ENCODE results near the gene STX18. TPM values are rescaled to one million over a fixed set of nuclear protein-coding genes. Genes with fewer than 3 reads are reported as not detected.

The STX18 gene
- total RNA-seq, 1 experiment from 2014 or later: 18.5 TPM

DNA sequence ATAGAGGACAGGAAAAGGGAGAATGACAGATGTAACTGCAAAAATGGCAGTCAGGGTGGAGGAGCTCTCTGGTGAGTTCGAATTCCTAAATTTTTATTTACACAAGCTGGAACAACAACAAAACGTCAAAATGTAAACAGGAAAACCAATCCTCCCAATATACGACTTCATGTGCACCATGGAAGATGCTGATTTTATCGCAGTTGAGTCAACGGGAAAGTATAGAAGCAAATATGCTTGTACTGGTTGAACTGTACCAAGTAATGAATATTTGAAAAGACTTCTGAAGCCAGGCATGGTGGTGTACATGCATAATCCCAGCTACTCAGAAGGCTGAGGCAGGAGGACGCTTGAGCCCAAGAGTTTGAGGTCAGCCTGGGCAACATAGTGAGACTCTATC is 15.4 kb downstream of the STX18 start:
- no peak overlapping the region for H3K4me2 ChIP-seq (ENCODE audit: low read length)
- ChIA-PET CTCF (no interaction called here), RAD21 (ENCODE audit: low non-redundant PET in 1 of 2, low total read pairs in 2 of 2, uncharacterized antibody in 2 of 2, unreplicated experiment in 2 of 2) (no interaction called here), POLR2A (no interaction called here)
- H3K4me3 ChIP-seq (replicated peaks in 1 of 2; ENCODE audit: low read depth in 1 of 2, low read length in 2 of 2): no peak overlapping the region
- H2AFZ ChIP-seq (ENCODE audit: low read depth, low read length, poor library complexity, severe bottlenecking): no peak overlapping the region
- ATAC-seq (no peak), DNase-seq (ENCODE audit: low read depth, low spot score) (no peak)
- H3K79me2 ChIP-seq (ENCODE audit: insufficient read depth, low read length): peaks cover 61% of the 10 kb centered on the region
- no peaks in the 10 kb centered on the region for H3K4me1 ChIP-seq (ENCODE audit: control insufficient read depth in 1 of 2, insufficient read depth in 2 of 2, low read length in 2 of 2)
- no peak overlapping the region for H3K27ac ChIP-seq (ENCODE audit: low read depth, low read length)
- no peaks in the 10 kb centered on the region for H3K36me3 ChIP-seq (ENCODE audit: control insufficient read depth in 1 of 2, insufficient read depth in 2 of 2, low read length in 2 of 2)
- H3K9me3 ChIP-seq (ENCODE audit: control insufficient read depth in 1 of 2, insufficient read depth in 1 of 2, low read depth in 1 of 2, low read length in 2 of 2): no peaks in the 10 kb centered on the region
- intact Hi-C loops (cut with micrococcal nuclease): no loop called here
- no peaks in the 10 kb centered on the region; the same call in 1 of the 2 replicates for H4K20me1 ChIP-seq (ENCODE audit: insufficient read depth)
- no peaks in the 10 kb centered on the region for H3K27me3 ChIP-seq (ENCODE audit: insufficient read depth, low read length)
- no TSS peak for BruUV-seq (replicated peaks)
- H3K9ac ChIP-seq (ENCODE audit: low read length): no peak overlapping the region
- TF ChIP-seq CEBPB (IDR thresholded peaks at IDR 0.05; ENCODE audit: low read depth) (no peak), YY1 (IDR thresholded peaks at IDR 0.05; ENCODE audit: extremely low read depth, insufficient replicate concordance, low read depth, low read length) (no peak), FOSL1 (IDR thresholded peaks at IDR 0.05; ENCODE audit: low read depth) (no peak), SP1 (IDR thresholded peaks at IDR 0.05; ENCODE audit: low read depth) (no peak), SIN3A (IDR thresholded peaks at IDR 0.05; ENCODE audit: low read depth) (no peak), TCF7L2 (IDR thresholded peaks at IDR 0.05; ENCODE audit: borderline replicate concordance, extremely low read depth, insufficient read depth, insufficient read length) (no peak), ZNF274 (IDR thresholded peaks at IDR 0.05; ENCODE audit: low read depth, low read length) (no peak), EZH2phosphoT487 (IDR thresholded peaks at IDR 0.05; ENCODE audit: borderline replicate concordance) (no peak), ELF1 (IDR thresholded peaks at IDR 0.05; ENCODE audit: borderline replicate concordance, low read depth) (no peak), ZFX (IDR thresholded peaks at IDR 0.05) (no peak), SRF (IDR thresholded peaks at IDR 0.05; ENCODE audit: low read depth) (no peak), EGR1 (IDR thresholded peaks at IDR 0.05; ENCODE audit: low read depth) (no peak), JUND (IDR thresholded peaks at IDR 0.05) (no peak), POLR2A (IDR thresholded peaks at IDR 0.05; ENCODE audit: borderline replicate concordance, extremely low read depth, insufficient read depth, insufficient read length) (no peak), EZH2 (IDR thresholded peaks at IDR 0.05) (no peak), CBX3 (IDR thresholded peaks at IDR 0.05; ENCODE audit: low read depth) (no peak)
- TF ChIP-seq, protein P1, sequence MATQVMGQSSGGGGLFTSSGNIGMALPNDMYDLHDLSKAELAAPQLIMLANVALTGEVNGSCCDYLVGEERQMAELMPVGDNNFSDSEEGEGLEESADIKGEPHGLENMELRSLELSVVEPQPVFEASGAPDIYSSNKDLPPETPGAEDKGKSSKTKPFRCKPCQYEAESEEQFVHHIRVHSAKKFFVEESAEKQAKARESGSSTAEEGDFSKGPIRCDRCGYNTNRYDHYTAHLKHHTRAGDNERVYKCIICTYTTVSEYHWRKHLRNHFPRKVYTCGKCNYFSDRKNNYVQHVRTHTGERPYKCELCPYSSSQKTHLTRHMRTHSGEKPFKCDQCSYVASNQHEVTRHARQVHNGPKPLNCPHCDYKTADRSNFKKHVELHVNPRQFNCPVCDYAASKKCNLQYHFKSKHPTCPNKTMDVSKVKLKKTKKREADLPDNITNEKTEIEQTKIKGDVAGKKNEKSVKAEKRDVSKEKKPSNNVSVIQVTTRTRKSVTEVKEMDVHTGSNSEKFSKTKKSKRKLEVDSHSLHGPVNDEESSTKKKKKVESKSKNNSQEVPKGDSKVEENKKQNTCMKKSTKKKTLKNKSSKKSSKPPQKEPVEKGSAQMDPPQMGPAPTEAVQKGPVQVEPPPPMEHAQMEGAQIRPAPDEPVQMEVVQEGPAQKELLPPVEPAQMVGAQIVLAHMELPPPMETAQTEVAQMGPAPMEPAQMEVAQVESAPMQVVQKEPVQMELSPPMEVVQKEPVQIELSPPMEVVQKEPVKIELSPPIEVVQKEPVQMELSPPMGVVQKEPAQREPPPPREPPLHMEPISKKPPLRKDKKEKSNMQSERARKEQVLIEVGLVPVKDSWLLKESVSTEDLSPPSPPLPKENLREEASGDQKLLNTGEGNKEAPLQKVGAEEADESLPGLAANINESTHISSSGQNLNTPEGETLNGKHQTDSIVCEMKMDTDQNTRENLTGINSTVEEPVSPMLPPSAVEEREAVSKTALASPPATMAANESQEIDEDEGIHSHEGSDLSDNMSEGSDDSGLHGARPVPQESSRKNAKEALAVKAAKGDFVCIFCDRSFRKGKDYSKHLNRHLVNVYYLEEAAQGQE (IDR thresholded peaks at IDR 0.05; ENCODE audit: low read depth): no peak
- TF ChIP-seq, protein P2, sequence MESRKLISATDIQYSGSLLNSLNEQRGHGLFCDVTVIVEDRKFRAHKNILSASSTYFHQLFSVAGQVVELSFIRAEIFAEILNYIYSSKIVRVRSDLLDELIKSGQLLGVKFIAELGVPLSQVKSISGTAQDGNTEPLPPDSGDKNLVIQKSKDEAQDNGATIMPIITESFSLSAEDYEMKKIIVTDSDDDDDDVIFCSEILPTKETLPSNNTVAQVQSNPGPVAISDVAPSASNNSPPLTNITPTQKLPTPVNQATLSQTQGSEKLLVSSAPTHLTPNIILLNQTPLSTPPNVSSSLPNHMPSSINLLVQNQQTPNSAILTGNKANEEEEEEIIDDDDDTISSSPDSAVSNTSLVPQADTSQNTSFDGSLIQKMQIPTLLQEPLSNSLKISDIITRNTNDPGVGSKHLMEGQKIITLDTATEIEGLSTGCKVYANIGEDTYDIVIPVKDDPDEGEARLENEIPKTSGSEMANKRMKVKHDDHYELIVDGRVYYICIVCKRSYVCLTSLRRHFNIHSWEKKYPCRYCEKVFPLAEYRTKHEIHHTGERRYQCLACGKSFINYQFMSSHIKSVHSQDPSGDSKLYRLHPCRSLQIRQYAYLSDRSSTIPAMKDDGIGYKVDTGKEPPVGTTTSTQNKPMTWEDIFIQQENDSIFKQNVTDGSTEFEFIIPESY (IDR thresholded peaks at IDR 0.05; ENCODE audit: extremely low read depth, insufficient replicate concordance, low read length): no peak
- TF ChIP-seq, protein P3, sequence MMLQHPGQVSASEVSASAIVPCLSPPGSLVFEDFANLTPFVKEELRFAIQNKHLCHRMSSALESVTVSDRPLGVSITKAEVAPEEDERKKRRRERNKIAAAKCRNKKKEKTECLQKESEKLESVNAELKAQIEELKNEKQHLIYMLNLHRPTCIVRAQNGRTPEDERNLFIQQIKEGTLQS (IDR thresholded peaks at IDR 0.05): no peak
- TF ChIP-seq, protein P4, sequence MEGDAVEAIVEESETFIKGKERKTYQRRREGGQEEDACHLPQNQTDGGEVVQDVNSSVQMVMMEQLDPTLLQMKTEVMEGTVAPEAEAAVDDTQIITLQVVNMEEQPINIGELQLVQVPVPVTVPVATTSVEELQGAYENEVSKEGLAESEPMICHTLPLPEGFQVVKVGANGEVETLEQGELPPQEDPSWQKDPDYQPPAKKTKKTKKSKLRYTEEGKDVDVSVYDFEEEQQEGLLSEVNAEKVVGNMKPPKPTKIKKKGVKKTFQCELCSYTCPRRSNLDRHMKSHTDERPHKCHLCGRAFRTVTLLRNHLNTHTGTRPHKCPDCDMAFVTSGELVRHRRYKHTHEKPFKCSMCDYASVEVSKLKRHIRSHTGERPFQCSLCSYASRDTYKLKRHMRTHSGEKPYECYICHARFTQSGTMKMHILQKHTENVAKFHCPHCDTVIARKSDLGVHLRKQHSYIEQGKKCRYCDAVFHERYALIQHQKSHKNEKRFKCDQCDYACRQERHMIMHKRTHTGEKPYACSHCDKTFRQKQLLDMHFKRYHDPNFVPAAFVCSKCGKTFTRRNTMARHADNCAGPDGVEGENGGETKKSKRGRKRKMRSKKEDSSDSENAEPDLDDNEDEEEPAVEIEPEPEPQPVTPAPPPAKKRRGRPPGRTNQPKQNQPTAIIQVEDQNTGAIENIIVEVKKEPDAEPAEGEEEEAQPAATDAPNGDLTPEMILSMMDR (IDR thresholded peaks at IDR 0.05 in 2 of 3, conservative IDR thresholded peaks at IDR 0.05 in 1 of 3; ENCODE audit: borderline replicate concordance in 1 of 3, insufficient read depth in 1 of 3, low read depth in 2 of 3, low read length in 2 of 3): no peak
- H3K9me2 ChIP-seq (ENCODE audit: insufficient read depth): no peaks in the 10 kb centered on the region
